HCT116 (cell line): ENCODE data around the gene FANCG. TPM values are rescaled to one million over a fixed set of nuclear protein-coding genes. Genes with fewer than 3 reads are reported as not detected.

ENCODE experiments used
- ATAC-seq: fragments of 200-7000 bp; cut with Tn5 transposase; 2 replicates; pipeline ENCODE4 v1.9.1; 2020; ENCODE audit warnings: mild to moderate bottlenecking, moderate library complexity
- BruUV-seq: library from RNA; stranded (reverse); fragments of 400-500 nt; replicated peaks from 2 replicates; lab custom pipeline; 2021; lab: Mats Ljungman, UMichigan
- CTCF ChIA-PET: fragments of 300-600 bp; sonication (Branson Sonifier 250); formaldehyde crosslinking; loops from one replicate; lab custom pipeline; 2021; ENCODE audit warnings: antibody characterized with exemption; lab: Charles Lee
- POLR2A ChIA-PET: fragments of 300-600, 350-600 bp; sonication (Branson Sonifier 250); formaldehyde crosslinking; loops from one replicate; lab custom pipeline; 2021; ENCODE audit warnings: antibody characterized with exemption; lab: Charles Lee
- RAD21 ChIA-PET, 2 experiments: fragments of 300-600 bp; sonication (Branson Sonifier 250); formaldehyde crosslinking; loops; one replicate each; lab custom pipeline; 2023; ENCODE audit warnings: low total read pairs in 2 of 2; ENCODE audit not compliant: uncharacterized antibody in 2 of 2, unreplicated experiment in 2 of 2, low non-redundant PET in 1 of 2; lab: Charles Lee
- DNase-seq: peaks from one replicate; pipeline ENCODE4 v3.0.0-alpha.2; 2010; ENCODE audit warnings: low read depth, low spot score
- H2AFZ ChIP-seq: fragments of 200-600 bp; shearing (Covaris generic), sonication (generic); 2 replicates; pipeline ENCODE4 v1.6.1; 2017; ENCODE audit warnings: low read depth, mixed run types, mixed read lengths, antibody characterized with exemption, low read length; ENCODE audit not compliant: poor library complexity, severe bottlenecking
- H3K27ac ChIP-seq: 2 replicates; pipeline ENCODE4 v1.5.1; 2012; ENCODE audit warnings: low read depth, low read length
- H3K27me3 ChIP-seq: fragments of 200-600 bp; sonication (generic); 2 replicates; pipeline ENCODE4 v1.6.1; 2016; ENCODE audit warnings: mixed run types, low read length, mixed read lengths; ENCODE audit not compliant: insufficient read depth
- H3K36me3 ChIP-seq, 2 experiments: fragments of 200-500 bp in 1 of 2; fragments of 200-600 bp in 1 of 2; sonication (Bioruptor generic) in 1 of 2; sonication (generic) in 1 of 2; 2 replicates each; pipeline versions ENCODE4 v1.5.1 to v1.6.1; 2014 to 2016; ENCODE audit warnings: low read length in 2 of 2, inconsistent platforms in 1 of 2, mixed read lengths in 1 of 2, mixed run types in 1 of 2; ENCODE audit not compliant: insufficient read depth in 2 of 2, control insufficient read depth in 1 of 2
- H3K4me1 ChIP-seq, 2 experiments: fragments of 200-600 bp in 1 of 2; sonication (generic) in 1 of 2; 2 replicates each; pipeline versions ENCODE4 v1.5.1 to v1.6.1; 2012 to 2017; ENCODE audit warnings: low read length in 2 of 2, inconsistent platforms in 1 of 2, mild to moderate bottlenecking in 1 of 2, mixed read lengths in 1 of 2, mixed run types in 1 of 2, moderate library complexity in 1 of 2; ENCODE audit not compliant: insufficient read depth in 2 of 2, control insufficient read depth in 1 of 2
- H3K4me2 ChIP-seq: fragments of 200-600 bp; sonication (generic); 2 replicates; pipeline ENCODE4 v1.6.1; 2017; ENCODE audit warnings: mixed run types, low read length, mixed read lengths
- H3K4me3 ChIP-seq, 2 experiments: fragments of 200-600 bp in 1 of 2; sonication (generic) in 1 of 2; replicated peaks in 1 of 2; 2 replicates each; pipeline ENCODE4 v1.5.1; 2011 to 2016; ENCODE audit warnings: low read length in 2 of 2, control low read depth in 1 of 2, low read depth in 1 of 2, mild to moderate bottlenecking in 1 of 2, mixed read lengths in 1 of 2, mixed run types in 1 of 2
- H3K79me2 ChIP-seq: fragments of 200-600 bp; sonication (generic); 2 replicates; pipeline ENCODE4 v1.6.1; 2017; ENCODE audit warnings: mild to moderate bottlenecking, mixed run types, low read length, moderate library complexity, mixed read lengths; ENCODE audit not compliant: insufficient read depth
- H3K9ac ChIP-seq: fragments of 200-600 bp; sonication (generic); 2 replicates; pipeline ENCODE4 v1.6.1; 2016; ENCODE audit warnings: low read length, mixed read lengths
- H3K9me2 ChIP-seq: fragments of 200-600 bp; sonication (generic), shearing (Covaris generic); 2 replicates; pipeline ENCODE4 v1.6.1; 2017; ENCODE audit warnings: mixed run types, mild to moderate bottlenecking, moderate library complexity; ENCODE audit not compliant: insufficient read depth
- H3K9me3 ChIP-seq, 2 experiments: fragments of 200-500 bp in 1 of 2; fragments of 200-600 bp in 1 of 2; sonication (Bioruptor generic) in 1 of 2; sonication (generic) in 1 of 2; 2 replicates each; pipeline ENCODE4 v1.6.1; 2014 to 2017; ENCODE audit warnings: low read length in 2 of 2, mixed read lengths in 2 of 2, inconsistent platforms in 1 of 2, low read depth in 1 of 2, mild to moderate bottlenecking in 1 of 2, mixed run types in 1 of 2, moderate library complexity in 1 of 2; ENCODE audit not compliant: control insufficient read depth in 1 of 2, insufficient read depth in 1 of 2
- H4K20me1 ChIP-seq: fragments of 200-600 bp; sonication (generic), shearing (Covaris generic); 2 replicates; pipeline ENCODE4 v1.6.1; 2017; ENCODE audit warnings: mixed run types, mild to moderate bottlenecking, moderate library complexity; ENCODE audit not compliant: insufficient read depth
- ATF3 ChIP-seq: IDR thresholded peaks from 2 replicates; pipeline ENCODE4 v1.6.1; 2012
- CBX3 ChIP-seq: IDR thresholded peaks from 2 replicates; pipeline ENCODE4 v1.6.1; 2012; ENCODE audit warnings: low read depth
- CTCF ChIP-seq, 3 experiments: fragments of 200-600 bp in 1 of 3; sonication (generic) in 1 of 3; IDR thresholded peaks in 2 of 3; conservative IDR thresholded peaks in 1 of 3; 2 replicates each; pipeline ENCODE4 v1.5.1; 2012 to 2017; ENCODE audit warnings: low read depth in 2 of 3, low read length in 2 of 3, antibody characterized with exemption in 1 of 3, borderline replicate concordance in 1 of 3, control low read depth in 1 of 3, mild to moderate bottlenecking in 1 of 3, mixed read lengths in 1 of 3, mixed run types in 1 of 3, moderate library complexity in 1 of 3; ENCODE audit not compliant: insufficient read depth in 1 of 3
- EGR1 ChIP-seq: IDR thresholded peaks from 2 replicates; pipeline ENCODE4 v1.6.1; 2012; ENCODE audit warnings: low read depth
- ELF1 ChIP-seq: IDR thresholded peaks from 2 replicates; pipeline ENCODE4 v1.6.1; 2012; ENCODE audit warnings: low read depth, borderline replicate concordance
- EZH2 ChIP-seq: fragments of 200-600 bp; sonication (generic); IDR thresholded peaks from 2 replicates; pipeline ENCODE4 v1.6.1; 2017; ENCODE audit warnings: antibody characterized with exemption, mixed run types
- EZH2phosphoT487 ChIP-seq: fragments of 200-600 bp; IDR thresholded peaks from 2 replicates; pipeline ENCODE4 v1.6.1; 2018; ENCODE audit warnings: antibody characterized with exemption, borderline replicate concordance
- FOSL1 ChIP-seq: IDR thresholded peaks from 2 replicates; pipeline ENCODE4 v1.6.1; 2012; ENCODE audit warnings: low read depth
- MAX ChIP-seq: IDR thresholded peaks from 2 replicates; pipeline ENCODE4 v1.6.1; 2012
- POLR2A ChIP-seq: IDR thresholded peaks from 2 replicates; pipeline ENCODE4 v1.7.0; 2011; ENCODE audit warnings: borderline replicate concordance; ENCODE audit not compliant: insufficient read depth, insufficient read length; ENCODE audit errors: extremely low read depth
- POLR2AphosphoS5 ChIP-seq: IDR thresholded peaks from 2 replicates; pipeline ENCODE4 v1.6.1; 2011; ENCODE audit warnings: mild to moderate bottlenecking, low read depth, low read length, moderate library complexity
- RAD21 ChIP-seq: IDR thresholded peaks from 2 replicates; pipeline ENCODE4 v1.6.1; 2012; ENCODE audit warnings: low read depth, mild to moderate bottlenecking
- SP1 ChIP-seq: IDR thresholded peaks from 2 replicates; pipeline ENCODE4 v1.6.1; 2012; ENCODE audit warnings: low read depth
- SRF ChIP-seq: IDR thresholded peaks from 2 replicates; pipeline ENCODE4 v1.6.1; 2012; ENCODE audit warnings: low read depth
- ZBTB33 ChIP-seq: IDR thresholded peaks from 2 replicates; pipeline ENCODE4 v1.6.1; 2011; ENCODE audit warnings: mild to moderate bottlenecking, low read length, moderate library complexity; ENCODE audit not compliant: insufficient replicate concordance; ENCODE audit errors: extremely low read depth
- ZNF274 ChIP-seq: fragments of 200-500 bp; sonication (Bioruptor generic); IDR thresholded peaks from 2 replicates; pipeline ENCODE4 v1.6.1; 2014; ENCODE audit warnings: mild to moderate bottlenecking, low read depth, low read length, inconsistent platforms
- intact Hi-C: fragments of 100-400 bp; cut with micrococcal nuclease; formaldehyde crosslinking; loops from 2 replicates; pipeline ENCODE4 v1.10.0; 2022
- total RNA-seq: library from RNA; stranded (reverse); gene quantifications from one replicate; pipeline ENCODE4 v1.2.1, GENCODE V29; 2021; ENCODE audit not compliant: unreplicated experiment
- TF ChIP-seq, protein P1 (sequence below): IDR thresholded peaks from 2 replicates; pipeline ENCODE4 v1.6.1; 2012; ENCODE audit warnings: low read depth

The FANCG gene
- total RNA-seq, 1 experiment from 2014 or later: 82.3 TPM

GRCh38 chr9:35105126-35105525 is 25.4 kb upstream of the FANCG start (continued):
- no peak for TF ChIP-seq ELF1
- no peak for TF ChIP-seq EZH2phosphoT487
- no peak for TF ChIP-seq CTCF (IDR thresholded peaks at IDR 0.05 in 2 of 3, conservative IDR thresholded peaks at IDR 0.05 in 1 of 3; ENCODE audit: borderline replicate concordance in 1 of 3, insufficient read depth in 1 of 3, low read depth in 2 of 3, low read length in 2 of 3)
- TF ChIP-seq MAX: no peak
- no peak for TF ChIP-seq RAD21
- no peak for TF ChIP-seq FOSL1

- Histone ChIP-seq H3K9me3 (no peaks in the 10 kb centered on the region), H3K27me3 (no peaks in the 10 kb centered on the region), H3K4me3 (no peak overlapping the region), H3K9me2 (no peaks in the 10 kb centered on the region), H4K20me1 (no peaks in the 10 kb centered on the region), H3K27ac (no peak overlapping the region), H2AFZ (no peak overlapping the region), H3K79me2 (peaks cover 30% of the 10 kb centered on the region), H3K36me3 (peaks cover 17 to 22% of the 10 kb centered on the region in 2 experiments), H3K4me2 (no peak overlapping the region), H3K9ac (no peak overlapping the region), H3K4me1 (peaks cover 9 to 23% of the 10 kb centered on the region in 2 experiments)
- no peak for ATAC-seq
- ChIA-PET RAD21 (no interaction called here), POLR2A (no interaction called here), CTCF (interaction anchor here (1.9 kb wide), 1 partner anchor 12 kb away, joined by 10 read pairs; the partner anchor contains the start of gene ATOSB)
- BruUV-seq: no TSS peak
- intact Hi-C loops: no loop called here
- DNase-seq: no peak
- TF ChIP-seq RAD21 (no peak), ZNF274 (no peak), MAX (no peak), POLR2A (no peak), EZH2 (no peak), CBX3 (no peak), EGR1 (no peak), POLR2AphosphoS5 (no peak), SP1 (no peak), SRF (no peak), FOSL1 (no peak), ZBTB33 (no peak), ATF3 (no peak), ELF1 (no peak)
- TF ChIP-seq, protein P1, sequence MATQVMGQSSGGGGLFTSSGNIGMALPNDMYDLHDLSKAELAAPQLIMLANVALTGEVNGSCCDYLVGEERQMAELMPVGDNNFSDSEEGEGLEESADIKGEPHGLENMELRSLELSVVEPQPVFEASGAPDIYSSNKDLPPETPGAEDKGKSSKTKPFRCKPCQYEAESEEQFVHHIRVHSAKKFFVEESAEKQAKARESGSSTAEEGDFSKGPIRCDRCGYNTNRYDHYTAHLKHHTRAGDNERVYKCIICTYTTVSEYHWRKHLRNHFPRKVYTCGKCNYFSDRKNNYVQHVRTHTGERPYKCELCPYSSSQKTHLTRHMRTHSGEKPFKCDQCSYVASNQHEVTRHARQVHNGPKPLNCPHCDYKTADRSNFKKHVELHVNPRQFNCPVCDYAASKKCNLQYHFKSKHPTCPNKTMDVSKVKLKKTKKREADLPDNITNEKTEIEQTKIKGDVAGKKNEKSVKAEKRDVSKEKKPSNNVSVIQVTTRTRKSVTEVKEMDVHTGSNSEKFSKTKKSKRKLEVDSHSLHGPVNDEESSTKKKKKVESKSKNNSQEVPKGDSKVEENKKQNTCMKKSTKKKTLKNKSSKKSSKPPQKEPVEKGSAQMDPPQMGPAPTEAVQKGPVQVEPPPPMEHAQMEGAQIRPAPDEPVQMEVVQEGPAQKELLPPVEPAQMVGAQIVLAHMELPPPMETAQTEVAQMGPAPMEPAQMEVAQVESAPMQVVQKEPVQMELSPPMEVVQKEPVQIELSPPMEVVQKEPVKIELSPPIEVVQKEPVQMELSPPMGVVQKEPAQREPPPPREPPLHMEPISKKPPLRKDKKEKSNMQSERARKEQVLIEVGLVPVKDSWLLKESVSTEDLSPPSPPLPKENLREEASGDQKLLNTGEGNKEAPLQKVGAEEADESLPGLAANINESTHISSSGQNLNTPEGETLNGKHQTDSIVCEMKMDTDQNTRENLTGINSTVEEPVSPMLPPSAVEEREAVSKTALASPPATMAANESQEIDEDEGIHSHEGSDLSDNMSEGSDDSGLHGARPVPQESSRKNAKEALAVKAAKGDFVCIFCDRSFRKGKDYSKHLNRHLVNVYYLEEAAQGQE: no peak
These were observed 24.8 kb upstream of the FANCG start for GRCh38 chr9:35104586-35104985.
